Kidney tubule cell (primary cell): ENCODE data around the gene CMPK2.
"Not testable (repeated sequence)": the region's sequence is repeated elsewhere in the genome, so short reads cannot be mapped to it uniquely, and the experiment has no call there.

Source experiments
- DNase-seq: peaks from one replicate; pipeline ENCODE4 v3.0.0-alpha.2; 2018; ENCODE audit warnings: low spot score

Gene CMPK2

GRCh38 chr2:6880200-6880733 lies 14.6 kb upstream of the CMPK2 start:
- DNase-seq, result no peak

GRCh38 chr2:6879011-6879410 lies 13.3 kb upstream of the CMPK2 start:
- no peak for DNase-seq

- DNase-seq, result no peak
Measured at GRCh38 chr2:6878549-6878948, 12.8 kb upstream of the CMPK2 start.

- DNase-seq, result peak; percentile 84
Measured at GRCh38 chr2:6877402-6878304, 11.9 kb upstream of the CMPK2 start, which contains the start of gene RSAD2. RSAD2 (plus strand) TSS chr2:6877777; CDS start chr2:6877801, 24 bp downstream.

GRCh38 chr2:6876309-6876708 lies 10.6 kb upstream of the CMPK2 start:
- no peak for DNase-seq

- DNase-seq, result no peak
Measured at GRCh38 chr2:6874032-6874431, 8.3 kb upstream of the CMPK2 start.

- DNase-seq, result no peak
Measured at GRCh38 chr2:6872394-6872793, 6.7 kb upstream of the CMPK2 start.

- DNase-seq, result no peak
Measured at GRCh38 chr2:6866982-6867381, 1.3 kb upstream of the CMPK2 start.

- DNase-seq, result peak; percentile 57
Measured at GRCh38 chr2:6866275-6866671, 566 bp upstream of the CMPK2 start.

- no peak for DNase-seq
Measured at GRCh38 chr2:6864923-6865345, 773 bp downstream of the CMPK2 start.

GRCh38 chr2:6864231-6864754 lies 1.4 kb downstream of the CMPK2 start:
- no peak for DNase-seq

- DNase-seq, result no peak
Measured at GRCh38 chr2:6863792-6864191, 1.9 kb downstream of the CMPK2 start.

GRCh38 chr2:6860296-6860695 lies 5.4 kb downstream of the CMPK2 start:
- DNase-seq, result no peak

- DNase-seq, result not testable (repeated sequence)
Measured at GRCh38 chr2:6858466-6859027, 7.2 kb downstream of the CMPK2 start.

- DNase-seq, result no peak
Measured at GRCh38 chr2:6856548-6856920, 9.2 kb downstream of the CMPK2 start.

GRCh38 chr2:6855860-6856547 lies 9.7 kb downstream of the CMPK2 start:
- peak; percentile 26 for DNase-seq

- DNase-seq, result no peak
Measured at GRCh38 chr2:6854416-6854815, 11.3 kb downstream of the CMPK2 start.

GRCh38 chr2:6852195-6852594 lies 13.5 kb downstream of the CMPK2 start:
- no peak for DNase-seq

- no peak for DNase-seq
Measured at GRCh38 chr2:6846967-6847681, 18.6 kb downstream of the CMPK2 start.

- no peak for DNase-seq
Measured at GRCh38 chr2:6846540-6846939, 19.2 kb downstream of the CMPK2 start.

GRCh38 chr2:6845903-6846302 lies 19.8 kb downstream of the CMPK2 start:
- no peak for DNase-seq

- peak; percentile 6 for DNase-seq
Measured at GRCh38 chr2:6845312-6845711, 20.4 kb downstream of the CMPK2 start.
